GM18505 (cell line): ENCODE measurements around the gene CAMTA1.

Source experiments
- ATAC-seq: cut with Tn5 transposase; IDR thresholded peaks from one replicate; pipeline ENCODE4 v1.9.1; 2021; ENCODE audit not compliant: unreplicated experiment
- POLR2A ChIP-seq: IDR thresholded peaks from 4 replicates; pipeline ENCODE4 v1.6.1; 2011; ENCODE audit warnings: borderline replicate concordance; ENCODE audit not compliant: insufficient read depth, insufficient read length; ENCODE audit errors: extremely low read depth

The CAMTA1 gene

GRCh38 chr1:7640350-7640749 lies 855.1 kb downstream of the CAMTA1 start:
- ATAC-seq: no peak
- TF ChIP-seq POLR2A: no peak

GRCh38 chr1:7640920-7641585 lies 855.8 kb downstream of the CAMTA1 start:
- no peak for TF ChIP-seq POLR2A
- ATAC-seq: no peak

GRCh38 chr1:7641587-7642417 lies 856.5 kb downstream of the CAMTA1 start:
- no peak for ATAC-seq
- no peak for TF ChIP-seq POLR2A

- ATAC-seq: no peak
- TF ChIP-seq POLR2A: no peak
Observed at GRCh38 chr1:7642418-7642704, 857.1 kb downstream of the CAMTA1 start.

GRCh38 chr1:7642781-7643529 lies 857.7 kb downstream of the CAMTA1 start:
- no peak for TF ChIP-seq POLR2A
- ATAC-seq: no peak

GRCh38 chr1:7643530-7643929 lies 858.3 kb downstream of the CAMTA1 start:
- ATAC-seq: no peak
- TF ChIP-seq POLR2A: no peak

GRCh38 chr1:7644086-7644485 lies 858.8 kb downstream of the CAMTA1 start:
- ATAC-seq: no peak
- TF ChIP-seq POLR2A: no peak

- ATAC-seq: no peak
- TF ChIP-seq POLR2A: no peak
Observed at GRCh38 chr1:7644961-7645750, 859.9 kb downstream of the CAMTA1 start.

- TF ChIP-seq POLR2A: no peak
- ATAC-seq: no peak
Observed at GRCh38 chr1:7645751-7646048, 860.4 kb downstream of the CAMTA1 start.

- ATAC-seq: no peak
- TF ChIP-seq POLR2A: no peak
Observed at GRCh38 chr1:7646164-7646563, 860.9 kb downstream of the CAMTA1 start.

- no peak for TF ChIP-seq POLR2A
- no peak for ATAC-seq
Observed at GRCh38 chr1:7646981-7647901, 862.0 kb downstream of the CAMTA1 start.

GRCh38 chr1:7648761-7649384 lies 863.6 kb downstream of the CAMTA1 start:
- no peak for TF ChIP-seq POLR2A
- no peak for ATAC-seq
